ENCODE measurements around the gene GBX2. TPM values are rescaled to one million over a fixed set of nuclear protein-coding genes. Genes with fewer than 3 reads are reported as not detected.
A peak's percentile ranks its signal among the peaks of the same experiment; 100 is the strongest.

GBX2 gene
- total and polyA plus RNA-seq, 2 of the 8 experiments (the other 6 are each of a cell fraction or from before 2014, with no cell fraction given) = 0.38 to 0.89 TPM

- FAIRE-seq (no peak), DNase-seq (ENCODE audit: low read depth in 1 of 2, low spot score in 2 of 2) (peak in 1 of 2 experiments; percentile 53)
- H2BK12ac ChIP-seq (ENCODE audit: low read depth, low read length) = peak overlapping the region; percentile 22; the same call in 1 of the 2 replicates
- no peak overlapping the region for H2BK120ac ChIP-seq (replicated peaks; ENCODE audit: low read depth, low read length)
- no peak overlapping the region for H2BK15ac ChIP-seq (ENCODE audit: low read length)
- H3K4ac ChIP-seq (replicated peaks; ENCODE audit: insufficient read length, low read depth, low read length) = no peak overlapping the region
- H2AFZ ChIP-seq (ENCODE audit: low read length) = no peak overlapping the region
- H3K18ac ChIP-seq (ENCODE audit: extremely low read depth, low read length) = peak overlapping the region; percentile 65; the same call in 1 of the 2 replicates
- POLR2A ChIA-PET (ENCODE audit: partially characterized antibody) = interaction anchor here (0.9 to 2.3 kb wide), 5 partner anchors 11 to 64 kb away, joined by 3 to 5 read pairs (median 4); no protein-coding TSS in a partner anchor
- no peak overlapping the region for H2AK5ac ChIP-seq (ENCODE audit: low read depth, low read length)
- no peak overlapping the region for H3K23ac ChIP-seq (ENCODE audit: insufficient read length)
- H3K4me3 ChIP-seq (ENCODE audit: extremely low read depth in 1 of 4, insufficient read depth in 2 of 4, low read depth in 3 of 4, low read length in 4 of 4) = peak overlapping the region in 2 of 4 experiments; percentile 6 to 46; a peak in 4 of 8 replicates
- H3K9me3 ChIP-seq (ENCODE audit: insufficient read depth in 2 of 2, low read depth in 1 of 2, low read length in 1 of 2) = no peaks in the 10 kb centered on the region
- H4K8ac ChIP-seq (ENCODE audit: extremely low read depth, insufficient read depth, low read length) = no peak overlapping the region
- 10% methylated on average over 20 of the region's 23 CpGs; no CpG with 5 or more reads in 1 of the 2 experiments for WGBS, 2 experiments (ENCODE audit: extremely low coverage in 1 of 2, insufficient coverage in 1 of 2, insufficient read length in 1 of 2, insufficient replicate concordance in 2 of 2, low coverage in 1 of 2, low lambda C conversion rate in 2 of 2, missing lambda C conversion rate in 1 of 2)
- peaks cover 17 to 20% of the 10 kb centered on the region in 2 experiments for H4K20me1 ChIP-seq (replicated peaks in 1 of 2; ENCODE audit: control insufficient read depth in 1 of 2, insufficient read depth in 2 of 2, low read length in 2 of 2)
- H3K36me3 ChIP-seq (ENCODE audit: control insufficient read depth in 2 of 4, insufficient read depth in 4 of 4, low read length in 3 of 4) = peaks cover 0 to 2% (median 0%) of the 10 kb centered on the region in 4 experiments; a peak in 1 of 8 replicates
- H3K27ac ChIP-seq (ENCODE audit: low read depth, low read length) = no peak overlapping the region
- H3K23me2 ChIP-seq (ENCODE audit: low read depth, low read length) = peaks cover 12% of the 10 kb centered on the region; the same call in 1 of the 2 replicates
- H3K4me1 ChIP-seq (replicated peaks in 1 of 4; ENCODE audit: control insufficient read depth in 3 of 4, insufficient read depth in 4 of 4, low read length in 3 of 4) = peaks cover 17 to 56% (median 34%) of the 10 kb centered on the region in 4 experiments
- H3K27me3 ChIP-seq (replicated peaks in 1 of 4; ENCODE audit: control insufficient read depth in 3 of 4, extremely low read depth in 1 of 4, insufficient read depth in 3 of 4, low read length in 3 of 4) = peaks cover 75 to 93% (median 87%) of the 10 kb centered on the region in 4 experiments
- H3K9ac ChIP-seq (replicated peaks in 1 of 4; ENCODE audit: extremely low read depth in 1 of 4, low read depth in 3 of 4, low read length in 3 of 4) = no peak overlapping the region
- CTCF ChIA-PET (ENCODE audit: partially characterized antibody) = interaction anchor here (1.0 to 5.1 kb wide), 5 partner anchors 9 to 395 kb away, joined by 3 to 44 read pairs (median 4); no protein-coding TSS in a partner anchor
- H4K5ac ChIP-seq (ENCODE audit: insufficient read length, low read depth, low read length) = no peak overlapping the region
- no peak overlapping the region for H2BK5ac ChIP-seq (ENCODE audit: low read depth, low read length)
- H3K79me1 ChIP-seq (ENCODE audit: low read depth, low read length) = no peaks in the 10 kb centered on the region
- peak overlapping the region; percentile 95; the same call in 1 of the 2 replicates for H2BK20ac ChIP-seq (ENCODE audit: low read length)
- no peak overlapping the region for H4K91ac ChIP-seq (replicated peaks; ENCODE audit: insufficient read length, low read length)
- no peaks in the 10 kb centered on the region for H3K79me2 ChIP-seq (ENCODE audit: control insufficient read depth in 1 of 2, insufficient read depth in 2 of 2, low read length in 2 of 2)
- H3K14ac ChIP-seq (ENCODE audit: insufficient read length) = no peak overlapping the region
- H3K56ac ChIP-seq (replicated peaks; ENCODE audit: insufficient read length, low read depth, low read length) = no peak overlapping the region
- peak overlapping the region; percentile 56 to 59 for H3K4me2 ChIP-seq (ENCODE audit: insufficient read depth in 1 of 2, low read depth in 2 of 2, low read length in 2 of 2)
- TF ChIP-seq SIX5 (IDR thresholded peaks at IDR 0.05; ENCODE audit: low read depth, low read length) = no peak
- no peak for TF ChIP-seq POU5F1 (IDR thresholded peaks at IDR 0.05; ENCODE audit: low read depth, low read length)
- TF ChIP-seq POLR2AphosphoS5 (IDR thresholded peaks at IDR 0.05; ENCODE audit: low read depth, low read length) = no peak
- no peak for TF ChIP-seq BCL11A (IDR thresholded peaks at IDR 0.05; ENCODE audit: low read depth in 2 of 2, low read length in 2 of 2)
- peak; percentile 52 for TF ChIP-seq RNF2 (IDR thresholded peaks at IDR 0.05; ENCODE audit: borderline replicate concordance, low read depth, low read length, missing control alignments, poor library complexity, severe bottlenecking)
- TF ChIP-seq CHD1 (IDR thresholded peaks at IDR 0.05; ENCODE audit: low read depth, low read length) = no peak
- no peak for TF ChIP-seq CREB1 (IDR thresholded peaks at IDR 0.05)
- no peak for TF ChIP-seq EGR1 (IDR thresholded peaks at IDR 0.05; ENCODE audit: borderline replicate concordance, low read depth, low read length)
- TF ChIP-seq ATF2 (IDR thresholded peaks at IDR 0.05; ENCODE audit: low read length) = no peak
Observed at GRCh38 chr2:236173729-236174607, 5.8 kb upstream of the GBX2 start.

Measured in H1 (cell line).